A549 treated with ZK216348 at 1 μM for 4 hours (cell line): Measurements from ENCODE around the gene COL4A1. TPM values are rescaled to one million over a fixed set of nuclear protein-coding genes. Genes with fewer than 3 reads are reported as not detected.

ENCODE experiments used
- total RNA-seq: library from RNA; stranded (reverse); fragments of 200-300 nt; extraction: Qiagen RNA extraction; gene quantifications from 5 replicates; pipeline ENCODE4 v1.2.3, GENCODE V29; 2022; ENCODE audit warnings: low read depth

Gene COL4A1
- 61.2 to 103 TPM (median 88.8 TPM) in 5 replicates for total RNA-seq

GRCh38 chr13:110306960-110307766, at the start of gene COL4A1, which contains the start of gene COL4A2:
TSS of gene COL4A1 (minus strand) at chr13:110307157. CDS start at chr13:110307027, 130 bp downstream.
TSS of gene COL4A2 (plus strand) at chr13:110307284. CDS start at chr13:110307904, 620 bp downstream.

Other genes with a start within 250 kb of the COL4A1 start
- gene COL4A2, start 127 bp upstream of the COL4A1 start, total RNA-seq: 111 to 178 TPM (median 147 TPM) in 5 replicates